IgD-negative memory B cell (primary cell): ENCODE results near the gene CCT6B. TPM values are rescaled to one million over a fixed set of nuclear protein-coding genes. Genes with fewer than 3 reads are reported as not detected.

ENCODE experiments used
- H3K27ac Mint-ChIP-seq, 3 donors: one replicate each; pipeline ENCODE4 v1.8.0; 2020 to 2022; ENCODE audit warnings: mild to moderate bottlenecking in 3 of 3, mixed read lengths in 3 of 3, moderate library complexity in 1 of 3
- H3K27me3 Mint-ChIP-seq: one replicate; pipeline ENCODE4 v1.8.0; 2021; ENCODE audit warnings: mixed read lengths
- H3K36me3 Mint-ChIP-seq: one replicate; pipeline ENCODE4 v1.8.0; 2020; ENCODE audit warnings: mild to moderate bottlenecking, mixed read lengths
- H3K4me1 Mint-ChIP-seq, 3 donors: one replicate each; pipeline ENCODE4 v1.8.0; 2020 to 2022; ENCODE audit warnings: mixed read lengths in 3 of 3, mild to moderate bottlenecking in 1 of 3
- H3K4me3 Mint-ChIP-seq, 4 donors: one replicate each; pipeline ENCODE4 v1.8.0; 2020 to 2022; ENCODE audit warnings: mild to moderate bottlenecking in 4 of 4, mixed read lengths in 4 of 4, moderate library complexity in 3 of 4
- H3K9me3 Mint-ChIP-seq, 3 donors: one replicate each; pipeline ENCODE4 v1.8.0; 2020 to 2021; ENCODE audit warnings: mixed read lengths in 3 of 3, mild to moderate bottlenecking in 1 of 3
- polyA plus RNA-seq: library from polyadenylated mRNA; unstranded; fragments of 300-500 nt; fragmentation: Illumina TruSeq; gene quantifications from one replicate; pipeline ENCODE4 v1.2.3, GENCODE V29; 2021

Gene CCT6B
- polyA plus RNA-seq, 1 donor from 2014 or later: 2.8 TPM

DNA sequence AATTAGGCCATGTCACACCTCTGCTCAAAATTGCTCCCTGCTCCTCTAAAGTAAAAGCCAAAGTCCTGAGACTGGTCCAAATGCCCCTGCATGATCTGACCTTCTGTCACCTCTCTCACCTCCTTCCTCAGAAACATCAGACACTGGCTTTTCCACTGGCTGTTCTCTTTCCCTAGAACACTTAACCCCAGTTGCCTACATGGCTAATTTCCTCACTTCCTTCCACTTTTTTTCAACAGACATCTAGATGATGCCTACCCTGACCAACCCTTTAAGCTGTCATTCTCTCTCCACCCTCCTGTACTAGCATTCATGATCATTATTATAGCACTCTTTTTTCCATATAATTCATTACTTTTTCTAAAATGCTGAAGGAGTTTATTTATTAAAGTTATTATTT, 31.0 kb downstream of the CCT6B start:
- no peak overlapping the region for H3K4me3 Mint-ChIP-seq
- no peaks in the 10 kb centered on the region for H3K27me3 Mint-ChIP-seq
- no peaks in the 10 kb centered on the region for H3K9me3 Mint-ChIP-seq
- H3K36me3 Mint-ChIP-seq: peaks cover 4% of the 10 kb centered on the region
- peaks cover 0 to 3% (median 0%) of the 10 kb centered on the region in 3 donors for H3K4me1 Mint-ChIP-seq
- no peak overlapping the region for H3K27ac Mint-ChIP-seq

DNA sequence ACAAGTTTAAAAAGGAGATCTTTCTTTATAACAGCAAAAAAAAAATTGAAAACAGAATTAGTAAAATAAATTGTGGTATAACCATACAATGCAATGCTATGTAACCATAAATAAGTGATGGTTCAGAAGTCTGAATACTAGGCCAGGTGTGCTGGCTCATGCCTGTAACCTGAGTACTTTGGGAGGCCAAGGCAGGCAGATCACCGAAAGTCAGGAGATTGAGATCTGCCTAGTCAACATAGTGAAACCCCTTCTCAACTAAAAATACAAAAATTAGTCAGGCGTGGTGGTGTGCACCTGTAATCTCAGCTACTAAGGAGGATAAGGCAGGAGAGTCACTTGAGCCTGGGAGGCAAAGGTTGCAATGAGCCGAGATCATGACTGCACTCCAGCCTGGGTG, 34.6 kb downstream of the CCT6B start:
- no peaks in the 10 kb centered on the region for H3K27me3 Mint-ChIP-seq
- peaks cover 7% of the 10 kb centered on the region for H3K36me3 Mint-ChIP-seq
- H3K27ac Mint-ChIP-seq: no peak overlapping the region
- H3K9me3 Mint-ChIP-seq: no peaks in the 10 kb centered on the region
- H3K4me1 Mint-ChIP-seq: peaks cover 0 to 5% (median 0%) of the 10 kb centered on the region in 3 donors
- H3K4me3 Mint-ChIP-seq: no peak overlapping the region

GRCh38 chr17:34920676-34921075, 40.6 kb downstream of the CCT6B start:
- H3K27me3 Mint-ChIP-seq: no peaks in the 10 kb centered on the region
- H3K4me1 Mint-ChIP-seq: peaks cover 0 to 1% (median 0%) of the 10 kb centered on the region in 3 donors
- H3K4me3 Mint-ChIP-seq: no peak overlapping the region
- no peaks in the 10 kb centered on the region for H3K9me3 Mint-ChIP-seq
- H3K27ac Mint-ChIP-seq: no peak overlapping the region
- peaks cover 3% of the 10 kb centered on the region for H3K36me3 Mint-ChIP-seq

- Mint-ChIP-seq H3K4me1 (peaks cover 3 to 6% (median 6%) of the 10 kb centered on the region in 3 donors), H3K4me3 (no peak overlapping the region), H3K27ac (no peak overlapping the region), H3K36me3 (peaks cover 6% of the 10 kb centered on the region), H3K9me3 (no peaks in the 10 kb centered on the region), H3K27me3 (no peaks in the 10 kb centered on the region)
Measured at GRCh38 chr17:34917381-34917780, 43.9 kb downstream of the CCT6B start.

DNA sequence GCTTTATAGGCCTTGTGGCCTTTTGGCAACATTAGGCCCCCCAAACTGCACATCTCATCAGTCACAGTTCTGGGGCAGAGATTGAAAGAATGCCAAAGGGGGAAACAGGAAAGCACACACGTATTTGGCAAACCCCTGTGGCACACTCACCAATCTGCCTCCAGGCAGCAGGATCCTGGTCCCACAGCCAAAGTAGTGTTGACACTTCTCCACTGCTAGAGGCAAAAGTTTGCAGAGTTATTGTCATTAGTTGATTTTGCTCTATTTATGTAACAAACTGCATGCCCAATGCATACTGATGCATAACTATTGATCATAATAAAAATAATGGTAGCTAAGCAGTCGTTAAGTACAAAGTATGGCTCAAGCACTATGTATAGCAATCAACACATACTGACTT, 45.1 kb downstream of the CCT6B start:
- Mint-ChIP-seq H3K27me3 (no peaks in the 10 kb centered on the region), H3K9me3 (no peaks in the 10 kb centered on the region), H3K27ac (no peak overlapping the region), H3K4me1 (peaks cover 3 to 6% (median 5%) of the 10 kb centered on the region in 3 donors), H3K4me3 (no peak overlapping the region), H3K36me3 (peaks cover 4% of the 10 kb centered on the region)

- Mint-ChIP-seq H3K27ac (no peak overlapping the region), H3K9me3 (no peaks in the 10 kb centered on the region), H3K36me3 (peaks cover 4% of the 10 kb centered on the region)
Measured at GRCh38 chr17:34913001-34913400, 48.3 kb downstream of the CCT6B start.

DNA sequence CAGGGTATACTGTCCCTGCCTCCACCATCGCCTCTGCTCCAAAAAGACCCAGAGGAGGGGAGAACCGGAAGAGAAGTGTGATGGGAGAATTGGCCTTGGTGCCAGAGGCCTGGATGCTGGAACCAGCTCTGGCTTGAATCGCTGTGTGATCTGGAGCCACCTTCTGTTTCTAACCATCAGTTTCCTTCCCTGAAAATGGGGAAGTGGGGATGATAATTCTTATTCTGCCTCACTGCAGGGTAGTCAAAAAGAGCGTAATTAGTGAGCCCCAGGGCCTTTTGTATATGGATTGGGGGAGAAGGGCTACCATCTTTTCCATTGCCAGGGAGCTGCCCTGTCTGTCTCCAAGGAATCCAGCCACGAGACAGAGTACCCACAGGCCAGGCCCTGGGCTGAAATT, 52.2 kb downstream of the CCT6B start:
- Mint-ChIP-seq H3K9me3 (no peaks in the 10 kb centered on the region), H3K36me3 (peaks cover 3% of the 10 kb centered on the region), H3K4me1 (peaks cover 2 to 6% (median 3%) of the 10 kb centered on the region in 3 donors), H3K27ac (no peak overlapping the region), H3K4me3 (no peak overlapping the region), H3K27me3 (peaks cover 8% of the 10 kb centered on the region)

More at GRCh38 chr17:34913001-34913400, 48.3 kb downstream of the CCT6B start:
- Mint-ChIP-seq H3K27me3 (peaks cover 3% of the 10 kb centered on the region), H3K4me3 (no peak overlapping the region), H3K4me1 (peaks cover 3 to 6% (median 5%) of the 10 kb centered on the region in 3 donors)

DNA sequence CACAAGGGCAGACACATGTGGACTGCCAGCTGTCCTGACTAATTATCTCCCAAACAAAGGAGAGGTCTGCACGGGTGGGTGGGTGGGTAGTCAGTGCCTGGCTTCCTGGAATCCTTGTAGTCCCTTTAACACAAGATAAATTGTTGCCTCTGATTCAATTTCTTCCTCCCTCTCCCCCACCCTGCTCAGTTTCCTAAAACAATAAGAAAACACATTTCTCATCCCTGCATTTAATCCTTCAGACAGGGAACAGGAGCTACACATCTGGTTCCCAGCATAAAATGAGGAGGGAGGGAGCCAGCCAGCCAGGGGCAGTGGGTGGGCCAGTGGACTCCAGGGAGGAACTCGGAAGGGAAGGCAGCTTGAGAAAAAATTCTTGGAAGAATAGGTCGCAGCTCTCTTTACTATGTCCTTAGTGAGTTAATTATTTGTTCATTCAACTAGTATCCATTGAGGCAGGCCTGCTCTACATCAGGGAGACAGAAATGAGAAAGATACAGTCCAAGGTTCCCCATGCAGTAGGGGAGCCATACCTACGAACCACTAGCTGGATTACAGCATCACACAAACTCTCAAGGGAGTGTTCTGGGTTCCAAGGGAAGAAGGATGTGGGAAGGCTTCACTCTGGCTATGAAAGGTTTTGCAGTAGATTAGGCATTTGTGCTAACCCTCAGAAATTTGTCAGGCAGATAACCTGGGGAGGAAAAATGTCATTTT, 58.3 kb downstream of the CCT6B start:
- Mint-ChIP-seq H3K4me1 (no peaks in the 10 kb centered on the region), H3K27me3 (peaks cover 18% of the 10 kb centered on the region), H3K36me3 (peaks cover 3% of the 10 kb centered on the region), H3K27ac (no peak overlapping the region), H3K4me3 (no peak overlapping the region), H3K9me3 (no peaks in the 10 kb centered on the region)

DNA sequence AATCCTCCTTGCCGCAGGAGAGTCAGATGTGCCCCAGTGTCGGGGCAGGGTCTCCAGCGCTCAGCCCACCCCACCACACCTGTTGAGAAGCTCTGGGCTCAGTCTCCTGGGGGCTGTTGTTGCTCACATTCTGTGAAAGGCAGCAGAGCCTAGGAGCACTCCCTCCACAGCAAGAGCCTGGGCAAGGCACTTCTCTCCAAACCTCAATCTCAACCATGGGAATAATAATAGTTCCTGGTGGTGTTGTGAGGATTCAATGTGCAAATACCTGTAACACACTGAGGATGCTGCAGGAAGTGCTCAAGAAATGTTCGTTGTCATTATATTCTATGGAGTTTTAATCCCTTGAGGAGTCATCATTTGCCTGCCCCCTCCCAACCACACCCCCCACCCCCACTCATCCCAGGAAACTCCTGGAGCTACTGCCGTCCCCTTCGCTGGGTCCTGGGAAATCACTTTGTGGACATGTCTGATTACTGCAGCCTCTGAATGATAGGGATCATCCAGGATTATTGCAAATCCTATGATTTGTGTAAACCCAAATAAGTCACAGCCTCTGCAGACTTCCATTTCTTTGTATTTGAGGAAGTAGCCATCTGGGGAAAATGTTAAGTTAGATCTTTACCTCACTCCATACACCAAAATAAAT, 61.5 kb downstream of the CCT6B start:
- Mint-ChIP-seq H3K9me3 (no peaks in the 10 kb centered on the region), H3K36me3 (no peaks in the 10 kb centered on the region), H3K27ac (no peak overlapping the region), H3K27me3 (peaks cover 23% of the 10 kb centered on the region), H3K4me1 (no peaks in the 10 kb centered on the region), H3K4me3 (no peak overlapping the region)

- Mint-ChIP-seq H3K4me1 (peaks cover 0 to 2% (median 0%) of the 10 kb centered on the region in 3 donors), H3K36me3 (no peaks in the 10 kb centered on the region), H3K4me3 (no peak overlapping the region), H3K9me3 (no peaks in the 10 kb centered on the region), H3K27ac (no peak overlapping the region), H3K27me3 (peaks cover 24% of the 10 kb centered on the region)
Measured at GRCh38 chr17:34895383-34895782, 65.9 kb downstream of the CCT6B start.

GRCh38 chr17:34894964-34895363, 66.3 kb downstream of the CCT6B start:
- H3K27ac Mint-ChIP-seq: no peak overlapping the region
- no peaks in the 10 kb centered on the region for H3K36me3 Mint-ChIP-seq
- no peak overlapping the region for H3K4me3 Mint-ChIP-seq
- peaks cover 0 to 2% (median 0%) of the 10 kb centered on the region in 3 donors for H3K4me1 Mint-ChIP-seq
- H3K9me3 Mint-ChIP-seq: no peaks in the 10 kb centered on the region
- peaks cover 24% of the 10 kb centered on the region for H3K27me3 Mint-ChIP-seq

- Mint-ChIP-seq H3K27me3 (peaks cover 17% of the 10 kb centered on the region), H3K4me1 (peaks cover 0 to 3% (median 2%) of the 10 kb centered on the region in 3 donors), H3K9me3 (no peaks in the 10 kb centered on the region), H3K27ac (no peak overlapping the region), H3K36me3 (no peaks in the 10 kb centered on the region), H3K4me3 (no peak overlapping the region)
Measured at GRCh38 chr17:34892461-34893249, 68.6 kb downstream of the CCT6B start.

GRCh38 chr17:34886831-34887230, 74.4 kb downstream of the CCT6B start:
- peaks cover 0 to 7% (median 3%) of the 10 kb centered on the region in 3 donors for H3K4me1 Mint-ChIP-seq
- no peaks in the 10 kb centered on the region for H3K9me3 Mint-ChIP-seq
- H3K4me3 Mint-ChIP-seq: no peak overlapping the region
- peak overlapping the region in 1 of 3 donors; percentile 3 for H3K27ac Mint-ChIP-seq
- peaks cover 2% of the 10 kb centered on the region for H3K36me3 Mint-ChIP-seq
- H3K27me3 Mint-ChIP-seq: peaks cover 25% of the 10 kb centered on the region

GRCh38 chr17:34885076-34885475, 76.2 kb downstream of the CCT6B start:
- Mint-ChIP-seq H3K27me3 (peaks cover 25% of the 10 kb centered on the region), H3K9me3 (peaks cover 0 to 7% (median 0%) of the 10 kb centered on the region in 3 donors), H3K4me1 (peaks cover 0 to 7% (median 3%) of the 10 kb centered on the region in 3 donors), H3K4me3 (no peak overlapping the region), H3K27ac (no peak overlapping the region), H3K36me3 (peaks cover 2% of the 10 kb centered on the region)

GRCh38 chr17:34884597-34884996, 76.7 kb downstream of the CCT6B start:
- Mint-ChIP-seq H3K27me3 (peaks cover 25% of the 10 kb centered on the region), H3K36me3 (peaks cover 2% of the 10 kb centered on the region), H3K27ac (no peak overlapping the region), H3K4me3 (no peak overlapping the region), H3K4me1 (peaks cover 0 to 7% (median 2%) of the 10 kb centered on the region in 3 donors), H3K9me3 (peaks cover 0 to 12% (median 0%) of the 10 kb centered on the region in 3 donors)
